Nephron progenitor cell (in vitro differentiated cells): ENCODE results near the gene NDUFC2.

Experiments used
- DNase-seq: peaks from one replicate; pipeline ENCODE4 v3.0.0; 2021
- H3K27ac Mint-ChIP-seq: 2 replicates; pipeline ENCODE4 v1.8.0; 2021; ENCODE audit warnings: mild to moderate bottlenecking, moderate library complexity, mixed read lengths
- H3K27me3 Mint-ChIP-seq: 2 replicates; pipeline ENCODE4 v1.8.0; 2021; ENCODE audit warnings: mild to moderate bottlenecking, low read depth, mixed read lengths; ENCODE audit not compliant: poor library complexity
- H3K36me3 Mint-ChIP-seq: 2 replicates; pipeline ENCODE4 v1.8.0; 2021; ENCODE audit warnings: low read depth, mixed read lengths
- H3K4me1 Mint-ChIP-seq: 2 replicates; pipeline ENCODE4 v1.8.0; 2021; ENCODE audit warnings: mixed read lengths
- H3K4me3 Mint-ChIP-seq: 2 replicates; pipeline ENCODE4 v1.8.0; 2021; ENCODE audit warnings: mild to moderate bottlenecking, moderate library complexity, mixed read lengths
- H3K9me3 Mint-ChIP-seq: 2 replicates; pipeline ENCODE4 v1.8.0; 2021; ENCODE audit warnings: mild to moderate bottlenecking, moderate library complexity, mixed read lengths
- TF ChIP-seq, protein P1 (sequence below): fragments of 200-600 bp; sonication (generic); IDR thresholded peaks from 2 replicates; pipeline ENCODE4 v1.5.0; 2021; ENCODE audit warnings: antibody characterized with exemption

Gene NDUFC2

GRCh38 chr11:78079232-78080083, at the start of gene NDUFC2:
Gene NDUFC2 (minus strand): TSS chr11:78079862. CDS start chr11:78079744, 118 bp downstream.
- Mint-ChIP-seq H3K4me3 (peak within 1 kb of the TSS; percentile 92), H3K36me3 (peaks cover 27% of the 10 kb centered on the region), H3K9me3 (no peaks in the 10 kb centered on the region), H3K27me3 (peaks cover 22% of the 10 kb centered on the region), H3K4me1 (peaks cover 24% of the 10 kb centered on the region), H3K27ac (peak within 1 kb of the TSS; percentile 94)
- TF ChIP-seq, protein P1, sequence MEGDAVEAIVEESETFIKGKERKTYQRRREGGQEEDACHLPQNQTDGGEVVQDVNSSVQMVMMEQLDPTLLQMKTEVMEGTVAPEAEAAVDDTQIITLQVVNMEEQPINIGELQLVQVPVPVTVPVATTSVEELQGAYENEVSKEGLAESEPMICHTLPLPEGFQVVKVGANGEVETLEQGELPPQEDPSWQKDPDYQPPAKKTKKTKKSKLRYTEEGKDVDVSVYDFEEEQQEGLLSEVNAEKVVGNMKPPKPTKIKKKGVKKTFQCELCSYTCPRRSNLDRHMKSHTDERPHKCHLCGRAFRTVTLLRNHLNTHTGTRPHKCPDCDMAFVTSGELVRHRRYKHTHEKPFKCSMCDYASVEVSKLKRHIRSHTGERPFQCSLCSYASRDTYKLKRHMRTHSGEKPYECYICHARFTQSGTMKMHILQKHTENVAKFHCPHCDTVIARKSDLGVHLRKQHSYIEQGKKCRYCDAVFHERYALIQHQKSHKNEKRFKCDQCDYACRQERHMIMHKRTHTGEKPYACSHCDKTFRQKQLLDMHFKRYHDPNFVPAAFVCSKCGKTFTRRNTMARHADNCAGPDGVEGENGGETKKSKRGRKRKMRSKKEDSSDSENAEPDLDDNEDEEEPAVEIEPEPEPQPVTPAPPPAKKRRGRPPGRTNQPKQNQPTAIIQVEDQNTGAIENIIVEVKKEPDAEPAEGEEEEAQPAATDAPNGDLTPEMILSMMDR = no peak
- DNase-seq = peak; percentile 73

GRCh38 chr11:78127403-78127802, 47.7 kb upstream of the NDUFC2 start:
- no peaks in the 10 kb centered on the region for H3K4me1 Mint-ChIP-seq
- TF ChIP-seq, protein P1 = no peak
- peaks cover 4% of the 10 kb centered on the region for H3K9me3 Mint-ChIP-seq
- no peaks in the 10 kb centered on the region for H3K27me3 Mint-ChIP-seq
- no peak overlapping the region for H3K4me3 Mint-ChIP-seq
- no peak for DNase-seq
- peaks cover 49% of the 10 kb centered on the region for H3K36me3 Mint-ChIP-seq
- no peak overlapping the region for H3K27ac Mint-ChIP-seq

- Mint-ChIP-seq H3K4me3 (no peak overlapping the region), H3K27me3 (no peaks in the 10 kb centered on the region), H3K9me3 (no peaks in the 10 kb centered on the region), H3K27ac (no peak overlapping the region), H3K4me1 (no peaks in the 10 kb centered on the region), H3K36me3 (peaks cover 47% of the 10 kb centered on the region)
- TF ChIP-seq, protein P1 = no peak
- DNase-seq = no peak
These were observed 33.1 kb upstream of the NDUFC2 start for GRCh38 chr11:78112582-78113275.

DNA sequence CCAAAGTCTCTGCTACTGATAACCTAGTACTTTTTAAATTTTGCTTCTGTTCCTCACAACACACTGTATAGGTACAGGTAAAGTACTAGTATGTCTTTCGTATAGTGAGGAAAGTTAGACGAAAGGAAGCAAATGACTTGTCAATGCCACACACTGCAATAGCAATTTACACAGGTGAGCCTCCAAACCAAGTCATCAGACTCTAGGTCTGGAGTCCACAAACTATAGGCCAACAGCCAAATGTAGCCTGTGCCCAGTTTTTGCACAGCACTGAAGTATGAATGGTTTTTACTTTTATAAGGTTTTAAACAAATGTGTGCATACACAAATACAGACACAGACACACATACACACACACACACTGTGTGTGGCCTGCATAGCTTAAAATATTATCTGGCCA, 31.6 kb upstream of the NDUFC2 start:
- Mint-ChIP-seq H3K4me1 (no peaks in the 10 kb centered on the region), H3K27ac (no peak overlapping the region), H3K36me3 (peaks cover 40% of the 10 kb centered on the region), H3K27me3 (no peaks in the 10 kb centered on the region), H3K4me3 (no peak overlapping the region), H3K9me3 (no peaks in the 10 kb centered on the region)
- no peak for DNase-seq
- TF ChIP-seq, protein P1 = no peak

DNA sequence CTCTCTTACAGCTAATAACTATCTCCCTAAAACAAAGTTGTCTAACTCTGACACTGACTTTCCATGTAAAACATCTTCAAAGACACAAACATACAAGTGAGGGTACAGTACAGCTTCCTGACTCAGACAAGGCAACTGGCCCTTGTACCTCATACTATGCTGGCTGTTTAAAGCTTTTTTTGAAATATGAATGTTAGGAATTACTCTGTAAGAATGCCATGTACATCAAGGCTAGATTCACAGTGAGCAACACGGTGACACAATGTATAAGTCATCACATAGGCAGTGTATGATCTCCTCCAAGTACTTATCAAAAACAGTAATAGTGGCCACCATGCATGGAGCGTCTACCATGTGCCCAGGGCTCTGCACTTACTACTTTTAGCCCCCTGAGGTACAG, 31.2 kb upstream of the NDUFC2 start:
- Mint-ChIP-seq H3K27ac (no peak overlapping the region), H3K4me3 (no peak overlapping the region)

More for the DNA sequence above, 31.2 kb upstream of the NDUFC2 start:
- DNase-seq = no peak
- peaks cover 41% of the 10 kb centered on the region for H3K36me3 Mint-ChIP-seq
- TF ChIP-seq, protein P1 = no peak
- no peaks in the 10 kb centered on the region for H3K4me1 Mint-ChIP-seq
- no peaks in the 10 kb centered on the region for H3K27me3 Mint-ChIP-seq
- no peaks in the 10 kb centered on the region for H3K9me3 Mint-ChIP-seq
